C4-2B (cell line): ENCODE data around the gene STIM1.

Experiments
- H3K27ac ChIP-seq: fragments of 450-650 bp; 2 replicates; pipeline ENCODE4 v1.5.1; 2017
- ZFX ChIP-seq: fragments of 450-650 bp; IDR thresholded peaks from 2 replicates; pipeline ENCODE4 v1.6.1; 2017
- TF ChIP-seq, protein P1 (sequence below): fragments of 450-650 bp; conservative IDR thresholded peaks from 2 replicates; pipeline ENCODE4 v1.5.1; 2017; ENCODE audit warnings: mild to moderate bottlenecking

The STIM1 gene

DNA sequence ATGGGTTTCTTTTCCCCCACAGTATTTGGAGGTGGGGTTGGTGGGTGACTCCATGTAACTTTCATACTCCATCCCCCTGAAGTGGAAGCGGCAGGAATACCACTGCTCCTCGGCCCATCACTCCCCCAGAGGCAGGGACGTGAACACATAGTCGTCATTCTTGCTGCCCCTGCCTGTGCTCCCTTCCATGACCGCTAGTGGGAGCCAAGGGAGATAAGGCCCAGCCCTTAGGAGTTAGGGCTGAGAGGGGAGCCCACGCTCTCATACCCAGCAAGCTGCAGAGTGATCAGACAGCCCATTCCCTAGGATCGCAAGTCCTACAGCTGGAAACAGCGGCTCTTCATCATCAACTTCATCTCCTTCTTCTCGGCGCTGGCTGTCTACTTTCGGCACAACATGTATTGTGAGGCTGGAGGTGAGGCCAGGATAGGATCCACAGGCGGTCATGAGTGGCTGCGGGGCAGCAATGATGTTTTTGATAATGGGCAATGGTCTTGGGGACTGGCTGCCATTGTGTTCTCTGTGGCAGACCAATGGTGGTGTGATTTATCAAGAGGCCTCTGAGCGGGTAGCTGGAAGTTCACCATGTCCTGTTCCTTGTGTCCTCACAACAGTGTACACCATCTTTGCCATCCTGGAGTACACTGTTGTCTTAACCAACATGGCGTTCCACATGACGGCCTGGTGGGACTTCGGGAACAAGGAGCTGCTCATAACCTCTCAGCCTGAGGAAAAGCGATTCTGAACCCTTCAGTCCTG lies 30.6 kb upstream of the STIM1 start:
- TF ChIP-seq, protein P1, sequence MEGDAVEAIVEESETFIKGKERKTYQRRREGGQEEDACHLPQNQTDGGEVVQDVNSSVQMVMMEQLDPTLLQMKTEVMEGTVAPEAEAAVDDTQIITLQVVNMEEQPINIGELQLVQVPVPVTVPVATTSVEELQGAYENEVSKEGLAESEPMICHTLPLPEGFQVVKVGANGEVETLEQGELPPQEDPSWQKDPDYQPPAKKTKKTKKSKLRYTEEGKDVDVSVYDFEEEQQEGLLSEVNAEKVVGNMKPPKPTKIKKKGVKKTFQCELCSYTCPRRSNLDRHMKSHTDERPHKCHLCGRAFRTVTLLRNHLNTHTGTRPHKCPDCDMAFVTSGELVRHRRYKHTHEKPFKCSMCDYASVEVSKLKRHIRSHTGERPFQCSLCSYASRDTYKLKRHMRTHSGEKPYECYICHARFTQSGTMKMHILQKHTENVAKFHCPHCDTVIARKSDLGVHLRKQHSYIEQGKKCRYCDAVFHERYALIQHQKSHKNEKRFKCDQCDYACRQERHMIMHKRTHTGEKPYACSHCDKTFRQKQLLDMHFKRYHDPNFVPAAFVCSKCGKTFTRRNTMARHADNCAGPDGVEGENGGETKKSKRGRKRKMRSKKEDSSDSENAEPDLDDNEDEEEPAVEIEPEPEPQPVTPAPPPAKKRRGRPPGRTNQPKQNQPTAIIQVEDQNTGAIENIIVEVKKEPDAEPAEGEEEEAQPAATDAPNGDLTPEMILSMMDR: peak; percentile 86
- TF ChIP-seq ZFX: no peak
- no peak overlapping the region for H3K27ac ChIP-seq

DNA sequence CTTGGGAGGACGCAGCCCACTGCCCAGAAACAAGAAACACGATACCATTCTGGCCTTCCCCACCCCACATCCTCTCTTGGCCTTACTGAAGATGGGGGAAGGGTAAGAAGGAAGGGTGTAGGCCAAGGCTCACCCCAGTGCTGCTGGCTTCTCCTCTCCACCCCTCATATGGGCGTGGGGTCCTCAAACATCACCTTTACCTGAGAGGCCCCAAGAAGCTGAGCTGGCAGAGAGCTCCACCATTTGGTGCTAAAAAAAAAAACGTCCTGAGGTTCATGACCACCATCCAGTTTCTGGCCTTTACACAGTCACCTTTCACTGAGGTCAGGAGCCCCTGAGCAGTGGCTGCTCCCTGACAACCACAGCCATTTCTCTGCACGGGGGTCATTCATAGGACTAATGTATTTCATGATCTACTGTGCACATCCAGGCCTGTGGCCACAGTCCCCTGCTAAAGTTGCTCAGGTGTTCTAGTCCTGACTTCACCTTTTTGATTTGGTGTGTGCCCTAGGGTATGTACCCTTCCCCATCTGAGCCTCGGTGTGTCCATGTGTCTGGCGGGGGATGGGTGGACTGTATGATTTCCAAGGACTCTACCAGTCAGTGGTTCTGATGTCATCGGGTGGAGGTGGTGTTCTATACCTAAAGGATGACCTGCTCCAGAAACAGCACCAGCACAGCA lies 29.9 kb upstream of the STIM1 start:
- no peak overlapping the region for H3K27ac ChIP-seq
- TF ChIP-seq, protein P1: no peak
- TF ChIP-seq ZFX: no peak

DNA sequence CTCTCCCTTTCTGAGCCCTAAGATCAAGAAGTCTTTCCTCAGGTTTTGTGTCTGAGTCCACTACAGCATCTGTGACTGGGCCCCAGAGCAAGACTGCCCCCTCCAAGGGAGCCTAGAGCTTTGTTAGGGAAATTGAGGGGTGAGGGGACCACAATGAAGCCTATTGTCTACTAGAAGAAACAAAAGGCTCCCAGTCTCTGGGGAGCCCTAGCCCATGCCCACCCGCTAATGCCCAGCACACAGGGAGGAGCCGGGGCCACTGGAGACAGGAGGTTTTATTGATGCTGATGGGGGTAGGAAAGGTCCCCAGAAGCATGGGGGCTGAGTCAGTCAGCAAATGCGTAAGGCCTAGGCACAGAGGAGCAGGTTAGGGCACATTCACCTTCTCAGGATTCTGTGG lies 28.7 kb upstream of the STIM1 start:
- no peak for TF ChIP-seq ZFX
- TF ChIP-seq, protein P1: no peak
- no peak overlapping the region for H3K27ac ChIP-seq

DNA sequence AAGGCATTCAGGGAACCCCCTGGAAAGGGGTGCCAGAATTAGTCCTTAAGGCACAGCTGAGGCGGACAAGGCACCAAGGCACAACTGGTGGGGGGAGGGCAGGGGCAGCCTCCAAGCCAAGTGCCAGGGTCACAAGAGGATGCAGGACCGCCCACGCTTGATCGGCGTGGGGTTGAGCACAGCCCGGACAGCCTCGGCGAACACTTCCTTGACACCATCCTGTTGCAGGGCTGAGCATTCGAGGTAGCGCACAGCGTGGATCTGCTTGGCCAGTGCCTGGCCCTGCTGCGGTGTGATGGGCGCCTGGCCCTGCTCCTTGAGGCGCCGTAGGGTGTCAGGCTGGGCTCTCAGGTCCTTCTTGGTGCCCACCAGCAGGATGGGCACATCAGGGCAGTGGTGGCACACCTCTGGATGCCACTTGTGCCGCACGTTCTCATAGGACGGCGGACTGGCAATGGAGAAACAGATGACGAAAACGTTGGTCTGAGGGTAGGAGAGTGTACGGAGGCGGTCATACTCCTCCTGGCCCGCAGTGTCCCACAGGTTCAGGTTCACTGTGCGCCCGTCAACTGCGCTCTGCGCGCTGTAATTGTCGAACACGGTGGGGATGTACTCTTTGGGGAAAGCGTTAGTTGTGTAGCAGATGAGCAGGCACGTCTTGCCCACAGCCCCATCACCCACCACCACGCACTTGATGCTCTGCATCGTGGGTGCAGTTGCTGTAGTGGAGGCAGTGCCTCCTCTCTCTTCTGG lies 27.9 kb upstream of the STIM1 start:
- TF ChIP-seq ZFX: no peak
- TF ChIP-seq, protein P1: no peak
- H3K27ac ChIP-seq: no peak overlapping the region

DNA sequence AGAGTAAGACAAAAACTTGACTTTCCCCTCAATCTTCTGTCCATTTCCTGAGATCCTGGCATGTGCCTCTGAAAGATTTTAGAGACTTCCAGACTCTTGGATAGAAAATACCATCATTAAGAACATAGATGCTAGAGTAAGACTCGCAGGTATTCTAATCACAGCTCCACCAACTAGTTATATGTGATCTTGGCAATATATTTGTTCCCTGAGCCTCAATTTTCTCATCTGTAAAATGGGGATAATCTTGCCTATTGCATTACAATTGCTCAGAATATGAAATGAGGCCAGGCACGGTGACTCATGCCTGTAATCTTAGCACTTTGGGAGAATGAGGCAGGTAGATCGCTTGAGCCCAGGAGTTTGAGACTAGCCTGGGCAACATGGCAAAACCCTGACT lies 25.4 kb upstream of the STIM1 start:
- H3K27ac ChIP-seq: no peak overlapping the region
- TF ChIP-seq, protein P1: no peak
- no peak for TF ChIP-seq ZFX

DNA sequence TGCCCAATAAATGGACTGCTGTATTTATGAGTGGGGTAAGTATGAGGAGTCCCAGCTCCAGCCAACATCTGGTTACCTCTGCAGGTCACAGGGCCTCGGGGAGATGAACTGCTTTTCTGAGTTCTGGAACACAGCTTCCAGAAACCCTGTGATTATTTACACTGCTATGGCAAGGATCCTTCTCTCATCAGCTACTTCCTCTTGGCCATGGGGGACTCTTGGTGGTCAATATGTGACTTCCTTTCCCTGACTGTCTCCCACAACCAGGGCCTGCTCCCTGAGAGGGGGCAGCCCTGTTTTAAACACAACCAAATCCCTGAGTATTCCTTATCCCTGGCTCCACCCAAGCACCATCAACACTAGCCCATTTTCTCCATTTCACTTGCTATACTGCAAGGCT lies 24.7 kb upstream of the STIM1 start:
- TF ChIP-seq, protein P1: no peak
- no peak for TF ChIP-seq ZFX
- no peak overlapping the region for H3K27ac ChIP-seq
